ENCODE measurements around the gene CDH8.

CDH8 gene

DNA sequence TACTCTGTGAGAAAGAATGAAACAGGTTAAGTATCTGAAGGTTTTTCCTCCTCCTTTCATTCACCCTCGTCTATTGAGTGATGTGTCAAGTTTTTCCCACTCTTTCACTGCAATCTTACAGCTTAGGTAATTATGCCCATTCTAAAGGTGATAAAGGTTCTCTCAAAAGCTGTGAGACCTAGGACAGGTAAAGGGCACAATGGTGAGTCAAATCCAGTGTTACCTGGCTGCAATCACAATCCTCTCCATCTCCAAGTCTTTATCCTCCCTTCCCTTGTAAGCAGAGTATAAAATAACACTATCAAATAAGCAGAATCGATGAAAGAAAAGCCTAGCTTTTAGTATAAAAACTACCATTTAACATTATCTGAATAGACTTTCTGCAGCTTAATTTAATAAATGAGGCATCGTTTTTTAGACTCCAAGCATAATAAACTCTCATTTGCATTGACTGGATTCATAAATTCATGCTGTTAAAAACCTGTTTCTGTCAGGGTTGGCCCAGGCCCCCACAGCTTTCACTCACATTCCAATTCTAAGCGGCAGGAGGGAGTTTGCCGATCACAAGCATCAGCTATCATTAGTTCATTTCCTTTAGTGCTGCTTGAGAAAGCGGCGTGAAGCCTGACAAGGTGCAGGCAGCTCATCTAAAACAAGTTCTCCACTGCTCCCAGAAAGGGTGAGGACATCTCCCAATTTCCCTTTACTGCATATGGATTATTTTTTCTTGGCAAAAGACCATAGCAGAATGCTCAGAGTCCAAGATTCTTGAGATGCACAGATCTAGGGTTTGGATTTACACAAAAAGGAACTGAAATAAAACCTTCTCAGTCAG lies 67.8 kb downstream of the CDH8 start:
- Histone ChIP-seq H3K36me3 (ENCODE audit: insufficient read depth, low read length) (no peaks in the 10 kb centered on the region), H3K9me3 (ENCODE audit: low read depth, low read length) (no peaks in the 10 kb centered on the region), H3K27ac (no peak overlapping the region), H3K9ac (ENCODE audit: insufficient read length) (no peak overlapping the region), H3K4me3 (no peak overlapping the region)
- no peak for DNase-seq (ENCODE audit: low read depth, low spot score)
- TF ChIP-seq FOXP2 (optimal IDR thresholded peaks at IDR 0.05; ENCODE audit: control extremely low read depth, extremely low read length, insufficient read depth) (no peak), EZH2 (IDR thresholded peaks at IDR 0.05) (no peak), POLR2AphosphoS5 (IDR thresholded peaks at IDR 0.05; ENCODE audit: borderline replicate concordance, low read depth, low read length) (no peak)

DNA sequence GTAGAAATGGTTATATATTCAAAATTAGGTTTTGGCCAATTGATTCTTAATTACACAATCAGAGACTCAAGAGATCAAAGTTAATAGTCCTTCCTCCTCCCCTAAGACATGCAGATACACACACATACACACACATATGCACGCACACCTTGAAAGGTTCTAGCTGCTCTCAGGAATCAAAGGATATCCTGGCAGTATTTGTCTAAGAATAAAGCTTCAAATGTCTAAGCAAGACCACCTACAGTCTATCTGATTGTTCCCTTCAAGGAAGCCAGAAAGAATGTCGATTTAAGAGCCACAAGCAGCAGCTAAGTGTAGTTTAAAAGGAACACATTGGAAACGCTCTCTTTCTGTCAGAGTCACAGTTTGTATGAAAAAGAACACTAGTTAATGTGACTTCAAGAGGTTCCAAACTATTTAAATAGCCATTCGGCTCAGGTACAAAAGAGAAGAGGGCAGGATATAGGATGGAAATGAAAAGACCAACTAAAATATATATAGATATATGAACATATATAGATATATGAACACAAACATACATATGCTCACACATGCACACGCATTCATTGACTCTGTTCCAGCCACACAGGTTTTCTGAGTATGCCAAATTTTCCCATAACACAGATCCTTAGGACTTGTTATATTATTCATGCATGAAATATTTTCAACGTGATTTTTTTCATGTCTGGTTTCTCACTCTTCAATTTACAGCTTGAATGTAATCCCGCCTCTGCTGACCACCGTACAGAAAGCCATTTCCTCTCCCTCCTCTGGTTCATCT lies 79.0 kb downstream of the CDH8 start:
- Histone ChIP-seq H3K36me3 (ENCODE audit: insufficient read depth, low read length) (no peaks in the 10 kb centered on the region), H3K9me3 (ENCODE audit: low read depth, low read length) (no peaks in the 10 kb centered on the region), H3K4me3 (no peak overlapping the region), H3K27ac (no peak overlapping the region), H3K9ac (ENCODE audit: insufficient read length) (no peak overlapping the region)
- no peak for DNase-seq (ENCODE audit: low read depth, low spot score)
- no peak for TF ChIP-seq FOXP2 (optimal IDR thresholded peaks at IDR 0.05; ENCODE audit: control extremely low read depth, extremely low read length, insufficient read depth)
- TF ChIP-seq EZH2 (IDR thresholded peaks at IDR 0.05): no peak
- TF ChIP-seq POLR2AphosphoS5 (IDR thresholded peaks at IDR 0.05; ENCODE audit: borderline replicate concordance, low read depth, low read length): no peak

DNA sequence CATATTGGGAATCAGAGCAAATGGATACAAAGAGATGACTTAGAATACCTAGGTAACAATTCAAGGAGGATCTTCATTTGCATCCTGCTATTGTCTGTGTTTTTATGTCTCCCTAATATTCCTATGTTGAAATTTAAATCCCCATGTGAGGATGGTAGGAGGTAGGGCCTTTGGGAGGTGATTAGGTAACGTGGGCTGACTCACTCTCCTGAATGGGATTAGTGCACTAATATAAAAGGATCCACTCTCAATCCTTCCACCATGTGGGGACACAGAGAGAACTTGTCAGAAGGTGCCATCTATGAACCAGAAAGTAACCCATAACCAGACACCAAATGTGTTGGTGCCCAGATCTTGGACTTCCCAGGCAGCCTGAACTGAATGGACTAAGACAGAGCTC lies 83.4 kb downstream of the CDH8 start:
- DNase-seq (ENCODE audit: low read depth, low spot score): no peak
- peak overlapping the region; percentile 19; the same call in 1 of the 2 replicates for H3K27ac ChIP-seq
- TF ChIP-seq POLR2AphosphoS5 (IDR thresholded peaks at IDR 0.05; ENCODE audit: borderline replicate concordance, low read depth, low read length) (no peak), EZH2 (IDR thresholded peaks at IDR 0.05) (no peak), FOXP2 (optimal IDR thresholded peaks at IDR 0.05; ENCODE audit: control extremely low read depth, extremely low read length, insufficient read depth) (no peak)

DNA sequence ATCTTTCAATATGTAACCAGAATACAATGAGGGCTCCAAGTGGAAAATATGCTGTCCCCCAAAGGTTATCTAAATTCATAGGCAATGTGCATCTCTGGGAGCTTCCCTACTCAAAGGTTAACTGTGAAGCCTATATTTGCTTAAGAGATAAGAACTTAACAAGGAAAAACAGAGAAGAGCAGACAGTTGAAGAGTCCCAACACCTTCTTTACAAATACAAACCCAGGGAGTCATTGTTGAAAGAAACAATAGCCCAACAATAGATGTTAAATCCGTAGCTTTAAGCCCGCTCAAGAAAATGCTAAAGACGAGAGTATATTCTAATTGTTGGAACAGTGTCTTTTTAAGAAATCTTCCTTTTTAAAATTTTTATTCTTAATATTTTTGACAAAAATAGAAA lies 87.8 kb downstream of the CDH8 start:
- DNase-seq (ENCODE audit: low read depth, low spot score): no peak

More for the DNA sequence above, 83.4 kb downstream of the CDH8 start:
- Histone ChIP-seq H3K4me3 (no peak overlapping the region), H3K36me3 (ENCODE audit: insufficient read depth, low read length) (no peaks in the 10 kb centered on the region), H3K9me3 (ENCODE audit: low read depth, low read length) (no peaks in the 10 kb centered on the region), H3K9ac (ENCODE audit: insufficient read length) (no peak overlapping the region)

DNA sequence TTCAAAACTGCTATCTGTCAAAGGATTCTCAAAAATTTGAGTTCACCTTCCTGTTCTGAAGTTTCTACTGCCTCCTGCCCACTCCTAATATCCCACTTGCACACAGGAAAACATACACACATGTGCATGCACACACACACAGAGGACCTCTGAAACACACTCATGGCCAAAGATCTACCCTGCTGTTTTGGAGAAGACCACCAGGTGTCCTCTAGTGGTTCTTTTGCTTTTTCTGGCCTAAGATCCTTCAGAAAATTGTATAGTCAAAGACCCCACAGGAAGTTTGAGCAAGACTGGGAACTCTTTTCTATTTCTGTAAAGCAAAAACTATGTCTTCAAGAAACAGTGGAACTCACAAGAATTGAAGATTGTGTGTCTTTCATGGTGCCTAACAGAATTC lies 90.2 kb downstream of the CDH8 start:
- H3K4me3 ChIP-seq: no peak overlapping the region
- TF ChIP-seq EZH2 (IDR thresholded peaks at IDR 0.05) (no peak), POLR2AphosphoS5 (IDR thresholded peaks at IDR 0.05; ENCODE audit: borderline replicate concordance, low read depth, low read length) (no peak), FOXP2 (optimal IDR thresholded peaks at IDR 0.05; ENCODE audit: control extremely low read depth, extremely low read length, insufficient read depth) (no peak)

More for the DNA sequence above, 87.8 kb downstream of the CDH8 start:
- Histone ChIP-seq H3K27ac (no peak overlapping the region), H3K4me3 (no peak overlapping the region), H3K9me3 (ENCODE audit: low read depth, low read length) (no peaks in the 10 kb centered on the region), H3K9ac (ENCODE audit: insufficient read length) (no peak overlapping the region), H3K36me3 (ENCODE audit: insufficient read depth, low read length) (no peaks in the 10 kb centered on the region)
- TF ChIP-seq EZH2 (IDR thresholded peaks at IDR 0.05) (no peak), FOXP2 (optimal IDR thresholded peaks at IDR 0.05; ENCODE audit: control extremely low read depth, extremely low read length, insufficient read depth) (no peak), POLR2AphosphoS5 (IDR thresholded peaks at IDR 0.05; ENCODE audit: borderline replicate concordance, low read depth, low read length) (no peak)

DNA sequence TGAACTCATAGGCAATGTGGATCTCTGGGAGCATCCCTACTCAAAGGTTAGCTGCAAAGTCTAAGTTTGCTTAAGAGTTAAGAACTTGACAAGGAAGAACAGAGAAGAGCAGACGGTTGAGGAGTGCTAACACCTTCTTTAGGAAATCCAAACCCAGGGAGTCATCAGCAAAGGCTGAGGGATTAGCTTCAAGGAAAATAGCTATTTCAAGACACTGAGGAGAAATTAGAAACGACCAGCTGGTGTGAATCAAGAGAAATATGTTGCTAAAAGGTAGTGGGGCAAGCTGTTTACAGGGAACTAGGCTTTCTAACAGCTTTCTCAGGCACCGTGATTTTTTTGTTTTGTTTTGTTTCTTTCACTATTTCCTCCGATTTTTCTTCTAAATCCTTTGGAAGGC lies 90.7 kb downstream of the CDH8 start:
- H3K9ac ChIP-seq (ENCODE audit: insufficient read length): no peak overlapping the region
- no peak for DNase-seq (ENCODE audit: low read depth, low spot score)
- no peaks in the 10 kb centered on the region for H3K9me3 ChIP-seq (ENCODE audit: low read depth, low read length)
- H3K36me3 ChIP-seq (ENCODE audit: insufficient read depth, low read length): no peaks in the 10 kb centered on the region
- no peak overlapping the region for H3K4me3 ChIP-seq
- TF ChIP-seq POLR2AphosphoS5 (IDR thresholded peaks at IDR 0.05; ENCODE audit: borderline replicate concordance, low read depth, low read length) (no peak), FOXP2 (optimal IDR thresholded peaks at IDR 0.05; ENCODE audit: control extremely low read depth, extremely low read length, insufficient read depth) (no peak), EZH2 (IDR thresholded peaks at IDR 0.05) (no peak)
- H3K27ac ChIP-seq: no peak overlapping the region

More for the DNA sequence above, 90.2 kb downstream of the CDH8 start:
- Histone ChIP-seq H3K27ac (no peak overlapping the region), H3K9me3 (ENCODE audit: low read depth, low read length) (no peaks in the 10 kb centered on the region), H3K9ac (ENCODE audit: insufficient read length) (no peak overlapping the region), H3K36me3 (ENCODE audit: insufficient read depth, low read length) (no peaks in the 10 kb centered on the region)
- no peak for DNase-seq (ENCODE audit: low read depth, low spot score)

DNA sequence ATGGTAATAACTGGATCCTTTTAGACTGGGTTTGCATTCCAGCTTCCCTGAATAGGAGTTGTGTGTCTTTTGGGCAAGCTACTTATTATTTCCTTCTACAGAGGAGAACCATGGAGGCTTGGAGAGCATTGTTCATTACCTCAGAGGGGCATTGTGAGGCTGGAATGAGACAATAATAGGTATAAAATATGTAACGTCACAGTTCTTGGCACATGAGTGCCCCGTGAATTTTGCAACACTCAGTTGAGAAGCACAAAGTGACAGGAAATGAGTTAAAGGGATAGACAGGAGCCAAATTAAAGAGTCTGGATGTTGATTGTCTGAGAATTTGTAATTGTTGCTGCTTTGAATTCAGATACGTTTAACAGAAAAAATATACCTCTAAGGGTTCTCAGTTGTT lies 92.2 kb downstream of the CDH8 start:
- Histone ChIP-seq H3K36me3 (ENCODE audit: insufficient read depth, low read length) (no peaks in the 10 kb centered on the region), H3K9ac (ENCODE audit: insufficient read length) (no peak overlapping the region), H3K4me3 (no peak overlapping the region), H3K27ac (no peak overlapping the region), H3K9me3 (ENCODE audit: low read depth, low read length) (no peaks in the 10 kb centered on the region)
- DNase-seq (ENCODE audit: low read depth, low spot score): no peak
- no peak for TF ChIP-seq POLR2AphosphoS5 (IDR thresholded peaks at IDR 0.05; ENCODE audit: borderline replicate concordance, low read depth, low read length)
- TF ChIP-seq FOXP2 (optimal IDR thresholded peaks at IDR 0.05; ENCODE audit: control extremely low read depth, extremely low read length, insufficient read depth): no peak
- TF ChIP-seq EZH2 (IDR thresholded peaks at IDR 0.05): no peak

DNA sequence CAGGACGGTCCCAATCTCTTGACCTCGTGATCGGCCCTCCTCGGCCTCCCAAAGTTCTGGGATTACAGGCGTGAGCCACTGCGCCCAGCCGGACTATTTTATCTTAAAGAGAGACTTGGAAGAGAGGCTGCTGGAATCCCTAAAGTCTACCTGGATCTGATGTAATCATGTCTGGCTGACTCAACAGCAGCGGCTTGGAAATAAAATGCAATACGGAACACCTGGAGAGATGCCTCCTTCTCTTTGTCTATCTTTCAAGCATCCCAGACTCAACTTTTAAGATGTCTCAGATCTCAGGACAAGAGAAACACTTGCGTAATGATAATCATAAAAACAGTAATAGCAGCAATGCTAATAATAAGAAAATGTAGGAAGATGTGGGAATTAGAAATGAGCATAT lies 95.6 kb downstream of the CDH8 start:
- Histone ChIP-seq H3K9me3 (ENCODE audit: low read depth, low read length) (no peaks in the 10 kb centered on the region), H3K36me3 (ENCODE audit: insufficient read depth, low read length) (no peaks in the 10 kb centered on the region), H3K9ac (ENCODE audit: insufficient read length) (no peak overlapping the region), H3K4me3 (no peak overlapping the region), H3K27ac (no peak overlapping the region)
- no peak for TF ChIP-seq FOXP2 (optimal IDR thresholded peaks at IDR 0.05; ENCODE audit: control extremely low read depth, extremely low read length, insufficient read depth)
- TF ChIP-seq EZH2 (IDR thresholded peaks at IDR 0.05): no peak
- TF ChIP-seq POLR2AphosphoS5 (IDR thresholded peaks at IDR 0.05; ENCODE audit: borderline replicate concordance, low read depth, low read length): no peak
- no peak for DNase-seq (ENCODE audit: low read depth, low spot score)
